ENCODE measurements around the gene DEGS2. TPM values are rescaled to one million over a fixed set of nuclear protein-coding genes. Genes with fewer than 3 reads are reported as not detected.

DEGS2 gene
- total and polyA plus RNA-seq, 8 donors = 1.2 to 53.0 (median 13.5) TPM

- no peaks in the 10 kb centered on the region for H3K9me3 ChIP-seq
- H3K4me1 ChIP-seq = peaks cover 62 to 89% (median 87%) of the 10 kb centered on the region in 4 donors
- intact Hi-C loops (cut with DNase I; ENCODE audit: low total_unique reads) = no loop called here
- TF ChIP-seq POLR2AphosphoS5 (IDR thresholded peaks at IDR 0.05) (peak in 1 of 3 donors; percentile 36), CTCF (IDR thresholded peaks at IDR 0.05) (no peak), POLR2A (IDR thresholded peaks at IDR 0.05) (no peak), EP300 (IDR thresholded peaks at IDR 0.05) (no peak)
- no peak for DNase-seq
- WGBS, 5 donors = 39 to 66% (median 49%) methylated on average over 20 to 28 of the region's 28 CpGs
- H3K4me3 ChIP-seq = no peak overlapping the region
- H3K27ac ChIP-seq = peak overlapping the region; percentile 6 to 85 (median 77)
- H3K27me3 ChIP-seq = peaks cover 0 to 16% (median 0%) of the 10 kb centered on the region in 3 donors
- peaks cover 0 to 16% (median 12%) of the 10 kb centered on the region in 4 donors for H3K36me3 ChIP-seq
Observed at GRCh38 chr14:100147691-100148464, 11.6 kb downstream of the DEGS2 start.

- Histone ChIP-seq H3K36me3 (peaks cover 0 to 16% (median 12%) of the 10 kb centered on the region in 4 donors), H3K27ac (peak overlapping the region; percentile 74 to 85 (median 78)), H3K27me3 (peaks cover 0 to 14% (median 0%) of the 10 kb centered on the region in 3 donors), H3K4me1 (peaks cover 69 to 94% (median 94%) of the 10 kb centered on the region in 4 donors), H3K9me3 (no peaks in the 10 kb centered on the region), H3K4me3 (no peak overlapping the region)
- TF ChIP-seq EP300 (IDR thresholded peaks at IDR 0.05) (no peak), POLR2AphosphoS5 (IDR thresholded peaks at IDR 0.05) (no peak), POLR2A (IDR thresholded peaks at IDR 0.05) (no peak), CTCF (IDR thresholded peaks at IDR 0.05) (no peak)
- 51 to 68% (median 56%) methylated on average over 14 to 20 of the region's 20 CpGs for WGBS, 5 donors
- intact Hi-C loops (cut with DNase I; ENCODE audit: low total_unique reads) = no loop called here
- peak in 1 of 2 donors; percentile 33 for DNase-seq
Observed at GRCh38 chr14:100147181-100147631, 12.2 kb downstream of the DEGS2 start.

GRCh38 chr14:100146531-100147091 lies 12.8 kb downstream of the DEGS2 start:
- peak in 1 of 2 donors; percentile 57 for DNase-seq
- H3K27ac ChIP-seq = peak overlapping the region; percentile 74 to 85 (median 78)
- no peaks in the 10 kb centered on the region for H3K9me3 ChIP-seq
- H3K4me3 ChIP-seq = no peak overlapping the region
- WGBS, 5 donors = 47 to 77% (median 59%) methylated on average over 28 to 29 of the region's 29 CpGs
- H3K4me1 ChIP-seq = peaks cover 75 to 100% (median 98%) of the 10 kb centered on the region in 4 donors
- peaks cover 0 to 16% (median 12%) of the 10 kb centered on the region in 4 donors for H3K36me3 ChIP-seq
- peak in 2 of 7 experiments; percentile 25 to 32 for TF ChIP-seq CTCF (IDR thresholded peaks at IDR 0.05)
- no peak for TF ChIP-seq POLR2A (IDR thresholded peaks at IDR 0.05)
- no peak for TF ChIP-seq EP300 (IDR thresholded peaks at IDR 0.05)
- intact Hi-C loops (cut with DNase I; ENCODE audit: low total_unique reads) = no loop called here
- peaks cover 0 to 10% (median 0%) of the 10 kb centered on the region in 3 donors for H3K27me3 ChIP-seq

- Histone ChIP-seq H3K4me3 (peak overlapping the region in 1 of 4 donors; percentile 13), H3K27me3 (peaks cover 0 to 7% (median 0%) of the 10 kb centered on the region in 3 donors), H3K9me3 (no peaks in the 10 kb centered on the region), H3K27ac (peak overlapping the region; percentile 74 to 85 (median 78)), H3K4me1 (peaks cover 79 to 100% (median 98%) of the 10 kb centered on the region in 4 donors), H3K36me3 (peaks cover 0 to 21% (median 14%) of the 10 kb centered on the region in 4 donors)
- intact Hi-C loops (cut with DNase I; ENCODE audit: low total_unique reads) = no loop called here
- WGBS, 5 donors = 47 to 65% (median 60%) methylated on average over 20 to 27 of the region's 27 CpGs
- DNase-seq = no peak
- TF ChIP-seq EP300 (IDR thresholded peaks at IDR 0.05) (no peak), POLR2AphosphoS5 (IDR thresholded peaks at IDR 0.05) (no peak), POLR2A (IDR thresholded peaks at IDR 0.05) (no peak), CTCF (IDR thresholded peaks at IDR 0.05) (no peak)
Observed at GRCh38 chr14:100145682-100146464, 13.6 kb downstream of the DEGS2 start.
